Naive B cell (primary cell): Measurements from ENCODE around the gene INF2. TPM values are rescaled to one million over a fixed set of nuclear protein-coding genes. Genes with fewer than 3 reads are reported as not detected.
A peak's percentile ranks its signal among the peaks of the same experiment; 100 is the strongest.

ENCODE experiments used
- ATAC-seq, 2 donors: fragments of 150-1000 bp; cut with Tn5 transposase; 2 replicates each; pipeline ENCODE4 v1.10.0; 2021; ENCODE audit warnings: low read depth in 2 of 2, mild to moderate bottlenecking in 2 of 2, moderate library complexity in 2 of 2
- DNase-seq: peaks from one replicate; pipeline ENCODE4 v3.0.0; 2022
- H3K27ac Mint-ChIP-seq, 6 donors: one replicate each; pipeline ENCODE4 v1.8.0; 2020 to 2022; ENCODE audit warnings: mild to moderate bottlenecking in 6 of 6, mixed read lengths in 6 of 6, moderate library complexity in 5 of 6, inconsistent platforms in 2 of 6
- H3K27me3 Mint-ChIP-seq, 3 donors: one replicate each; pipeline ENCODE4 v1.8.0; 2021 to 2022; ENCODE audit warnings: mixed read lengths in 3 of 3, mild to moderate bottlenecking in 1 of 3
- H3K36me3 Mint-ChIP-seq, 2 donors: one replicate each; pipeline ENCODE4 v1.8.0; 2020 to 2022; ENCODE audit warnings: mixed read lengths in 2 of 2, inconsistent platforms in 1 of 2, mild to moderate bottlenecking in 1 of 2
- H3K4me1 Mint-ChIP-seq, 3 donors: one replicate each; pipeline ENCODE4 v1.8.0; 2020 to 2022; ENCODE audit warnings: mixed read lengths in 3 of 3, inconsistent platforms in 1 of 3, mild to moderate bottlenecking in 1 of 3, moderate library complexity in 1 of 3
- H3K4me3 Mint-ChIP-seq, 8 donors: one replicate each; pipeline ENCODE4 v1.8.0; 2020 to 2022; ENCODE audit warnings: mild to moderate bottlenecking in 8 of 8, mixed read lengths in 8 of 8, moderate library complexity in 8 of 8, inconsistent platforms in 2 of 8
- H3K9me3 Mint-ChIP-seq, 7 donors: one replicate each; pipeline ENCODE4 v1.8.0; 2020 to 2022; ENCODE audit warnings: mixed read lengths in 7 of 7, mild to moderate bottlenecking in 5 of 7, inconsistent platforms in 2 of 7, moderate library complexity in 1 of 7
- polyA plus RNA-seq, 6 donors: library from polyadenylated mRNA; unstranded; fragments of 300-500 nt; fragmentation: Illumina TruSeq; gene quantifications; one replicate each; pipeline ENCODE4 v1.2.3, GENCODE V29; 2021; ENCODE audit warnings: low read depth in 6 of 6

INF2 gene
- polyA plus RNA-seq, 6 donors from 2014 or later: 2.8 to 10.2 (median 5.5) TPM

GRCh38 chr14:104698688-104699425 lies 9.4 kb downstream of the INF2 start:
- peak overlapping the region in 3 of 6 donors; percentile 27 to 81 (median 57) for H3K27ac Mint-ChIP-seq
- H3K4me1 Mint-ChIP-seq: peaks cover 22 to 45% (median 25%) of the 10 kb centered on the region in 3 donors
- H3K27me3 Mint-ChIP-seq: no peaks in the 10 kb centered on the region
- no peak overlapping the region for H3K4me3 Mint-ChIP-seq
- DNase-seq (no peak), ATAC-seq (no peak)
- H3K9me3 Mint-ChIP-seq: no peaks in the 10 kb centered on the region
- H3K36me3 Mint-ChIP-seq: no peaks in the 10 kb centered on the region

GRCh38 chr14:104699426-104699748 lies 10.0 kb downstream of the INF2 start:
- no peak for ATAC-seq
- peak overlapping the region in 1 of 6 donors; percentile 57 for H3K27ac Mint-ChIP-seq
- no peaks in the 10 kb centered on the region for H3K36me3 Mint-ChIP-seq
- no peaks in the 10 kb centered on the region for H3K27me3 Mint-ChIP-seq
- no peaks in the 10 kb centered on the region for H3K9me3 Mint-ChIP-seq
- peak overlapping the region in 1 of 8 donors; percentile 64 for H3K4me3 Mint-ChIP-seq
- H3K4me1 Mint-ChIP-seq: peaks cover 19 to 40% (median 21%) of the 10 kb centered on the region in 3 donors
- no peak for DNase-seq

- Mint-ChIP-seq H3K4me1 (peaks cover 13 to 31% (median 13%) of the 10 kb centered on the region in 3 donors), H3K27ac (peak overlapping the region in 1 of 6 donors; percentile 76), H3K27me3 (no peaks in the 10 kb centered on the region), H3K36me3 (no peaks in the 10 kb centered on the region), H3K9me3 (no peaks in the 10 kb centered on the region), H3K4me3 (no peak overlapping the region)
- no peak for ATAC-seq
- DNase-seq: no peak
These were observed 10.8 kb downstream of the INF2 start for GRCh38 chr14:104700225-104700651.

GRCh38 chr14:104700747-104701217 lies 11.4 kb downstream of the INF2 start:
- ATAC-seq (no peak), DNase-seq (no peak)
- peaks cover 7 to 26% (median 7%) of the 10 kb centered on the region in 3 donors for H3K4me1 Mint-ChIP-seq
- no peaks in the 10 kb centered on the region for H3K9me3 Mint-ChIP-seq
- no peaks in the 10 kb centered on the region for H3K27me3 Mint-ChIP-seq
- H3K4me3 Mint-ChIP-seq: no peak overlapping the region
- no peaks in the 10 kb centered on the region for H3K36me3 Mint-ChIP-seq
- H3K27ac Mint-ChIP-seq: peak overlapping the region in 1 of 6 donors; percentile 76

- Mint-ChIP-seq H3K4me3 (no peak overlapping the region), H3K9me3 (no peaks in the 10 kb centered on the region), H3K36me3 (no peaks in the 10 kb centered on the region), H3K4me1 (peaks cover 0 to 18% (median 4%) of the 10 kb centered on the region in 3 donors), H3K27me3 (no peaks in the 10 kb centered on the region), H3K27ac (peak overlapping the region in 2 of 6 donors; percentile 29 to 73)
- DNase-seq: no peak
- no peak for ATAC-seq
These were observed 12.1 kb downstream of the INF2 start for GRCh38 chr14:104701383-104702076.

- ATAC-seq (no peak), DNase-seq (no peak)
- H3K4me1 Mint-ChIP-seq: peaks cover 0 to 17% (median 4%) of the 10 kb centered on the region in 3 donors
- H3K9me3 Mint-ChIP-seq: no peaks in the 10 kb centered on the region
- H3K27ac Mint-ChIP-seq: peak overlapping the region in 2 of 6 donors; percentile 29 to 73
- H3K4me3 Mint-ChIP-seq: no peak overlapping the region
- no peaks in the 10 kb centered on the region for H3K27me3 Mint-ChIP-seq
- no peaks in the 10 kb centered on the region for H3K36me3 Mint-ChIP-seq
These were observed 12.7 kb downstream of the INF2 start for GRCh38 chr14:104702106-104702505.

- peak overlapping the region in 1 of 6 donors; percentile 77 for H3K27ac Mint-ChIP-seq
- H3K36me3 Mint-ChIP-seq: no peaks in the 10 kb centered on the region
- no peaks in the 10 kb centered on the region for H3K9me3 Mint-ChIP-seq
- DNase-seq: no peak
- H3K4me3 Mint-ChIP-seq: no peak overlapping the region
- peaks cover 0 to 18% (median 4%) of the 10 kb centered on the region in 3 donors for H3K4me1 Mint-ChIP-seq
- no peaks in the 10 kb centered on the region for H3K27me3 Mint-ChIP-seq
- ATAC-seq: no peak
These were observed 13.3 kb downstream of the INF2 start for GRCh38 chr14:104702673-104703072.

- Mint-ChIP-seq H3K9me3 (no peaks in the 10 kb centered on the region), H3K4me1 (peaks cover 0 to 21% (median 4%) of the 10 kb centered on the region in 3 donors), H3K36me3 (no peaks in the 10 kb centered on the region), H3K27ac (no peak overlapping the region), H3K4me3 (no peak overlapping the region), H3K27me3 (no peaks in the 10 kb centered on the region)
- DNase-seq (no peak), ATAC-seq (no peak)
These were observed 13.9 kb downstream of the INF2 start for GRCh38 chr14:104703269-104703668.

- Mint-ChIP-seq H3K4me1 (peaks cover 4 to 21% (median 5%) of the 10 kb centered on the region in 3 donors), H3K27ac (no peak overlapping the region), H3K4me3 (no peak overlapping the region), H3K27me3 (no peaks in the 10 kb centered on the region), H3K9me3 (no peaks in the 10 kb centered on the region), H3K36me3 (no peaks in the 10 kb centered on the region)
- DNase-seq (no peak), ATAC-seq (no peak)
These were observed 14.8 kb downstream of the INF2 start for GRCh38 chr14:104704252-104704651.

- no peak for ATAC-seq
- no peak for DNase-seq
- H3K4me1 Mint-ChIP-seq: peaks cover 4 to 18% (median 5%) of the 10 kb centered on the region in 3 donors
- H3K27ac Mint-ChIP-seq: peak overlapping the region in 1 of 6 donors; percentile 56
- H3K36me3 Mint-ChIP-seq: no peaks in the 10 kb centered on the region
- no peaks in the 10 kb centered on the region for H3K27me3 Mint-ChIP-seq
- no peaks in the 10 kb centered on the region for H3K9me3 Mint-ChIP-seq
- no peak overlapping the region for H3K4me3 Mint-ChIP-seq
These were observed 16.1 kb downstream of the INF2 start for GRCh38 chr14:104705340-104706047.

GRCh38 chr14:104706733-104707607 lies 17.6 kb downstream of the INF2 start:
- H3K4me1 Mint-ChIP-seq: peaks cover 4 to 15% (median 5%) of the 10 kb centered on the region in 3 donors
- H3K9me3 Mint-ChIP-seq: no peaks in the 10 kb centered on the region
- DNase-seq (no peak), ATAC-seq (no peak)
- peak overlapping the region in 2 of 6 donors; percentile 22 to 82 for H3K27ac Mint-ChIP-seq
- no peaks in the 10 kb centered on the region for H3K36me3 Mint-ChIP-seq
- H3K27me3 Mint-ChIP-seq: no peaks in the 10 kb centered on the region
- no peak overlapping the region for H3K4me3 Mint-ChIP-seq

GRCh38 chr14:104707608-104708595 lies 18.5 kb downstream of the INF2 start:
- no peaks in the 10 kb centered on the region for H3K9me3 Mint-ChIP-seq
- ATAC-seq (no peak), DNase-seq (no peak)
- H3K27me3 Mint-ChIP-seq: no peaks in the 10 kb centered on the region
- H3K4me1 Mint-ChIP-seq: peaks cover 4 to 15% (median 5%) of the 10 kb centered on the region in 3 donors
- no peak overlapping the region for H3K27ac Mint-ChIP-seq
- H3K4me3 Mint-ChIP-seq: no peak overlapping the region
- no peaks in the 10 kb centered on the region for H3K36me3 Mint-ChIP-seq
